OCI-M1 (cell line): ENCODE data around the gene HSPA12B.
"Not testable (repeated sequence)": the region's sequence is repeated elsewhere in the genome, so short reads cannot be mapped to it uniquely, and the experiment has no call there.

Source experiments
- DNase-seq: peaks from one replicate; lab custom pipeline; 2025; lab: John Stamatoyannopoulos, UW

The HSPA12B gene

GRCh38 chr20:3787324-3788014 is 55.0 kb downstream of the HSPA12B start:
- no peak for DNase-seq

GRCh38 chr20:3788685-3789155 is 56.2 kb downstream of the HSPA12B start:
- peak; percentile 27 for DNase-seq

- DNase-seq, result not testable (repeated sequence)
These were observed 56.7 kb downstream of the HSPA12B start for GRCh38 chr20:3789201-3789600.

- not testable (repeated sequence) for DNase-seq
These were observed 61.7 kb downstream of the HSPA12B start for GRCh38 chr20:3794168-3794567.

GRCh38 chr20:3794701-3795420 is 62.4 kb downstream of the HSPA12B start:
- no peak for DNase-seq

GRCh38 chr20:3795511-3796468 is 63.3 kb downstream of the HSPA12B start, which contains the start of gene CDC25B:
CDC25B (plus strand) TSS chr20:3796310; CDS start chr20:3796532, 222 bp downstream.
- peak; percentile 91 for DNase-seq

GRCh38 chr20:3796477-3797225 is 64.2 kb downstream of the HSPA12B start:
- DNase-seq, result no peak

- DNase-seq, result no peak
These were observed 64.7 kb downstream of the HSPA12B start for GRCh38 chr20:3797226-3797545.

GRCh38 chr20:3797592-3798372 is 65.3 kb downstream of the HSPA12B start:
- peak; percentile 42 for DNase-seq

GRCh38 chr20:3798373-3798768 is 65.9 kb downstream of the HSPA12B start:
- no peak for DNase-seq

- no peak for DNase-seq
These were observed 66.4 kb downstream of the HSPA12B start for GRCh38 chr20:3798908-3799248.

- DNase-seq, result no peak
These were observed 67.9 kb downstream of the HSPA12B start for GRCh38 chr20:3800256-3800877.

- no peak for DNase-seq
These were observed 68.4 kb downstream of the HSPA12B start for GRCh38 chr20:3800878-3801260.

- no peak for DNase-seq
These were observed 68.8 kb downstream of the HSPA12B start for GRCh38 chr20:3801299-3801698.

GRCh38 chr20:3801846-3802245 is 69.4 kb downstream of the HSPA12B start:
- no peak for DNase-seq
